ELF-1 (cell line): ENCODE measurements around the gene FAM124B.
A peak's percentile ranks its signal among the peaks of the same experiment; 100 is the strongest.

Experiments
- DNase-seq: peaks from one replicate; pipeline ENCODE4 v3.0.0-alpha.2; 2016; ENCODE audit warnings: low read depth, low spot score

The FAM124B gene

GRCh38 chr2:224401641-224402342 is at the start of gene FAM124B:
Gene FAM124B, minus strand, starts transcription at chr2:224402107. Its CDS starts 339 bp downstream, at chr2:224401768.
- DNase-seq, result peak; percentile 9

DNA sequence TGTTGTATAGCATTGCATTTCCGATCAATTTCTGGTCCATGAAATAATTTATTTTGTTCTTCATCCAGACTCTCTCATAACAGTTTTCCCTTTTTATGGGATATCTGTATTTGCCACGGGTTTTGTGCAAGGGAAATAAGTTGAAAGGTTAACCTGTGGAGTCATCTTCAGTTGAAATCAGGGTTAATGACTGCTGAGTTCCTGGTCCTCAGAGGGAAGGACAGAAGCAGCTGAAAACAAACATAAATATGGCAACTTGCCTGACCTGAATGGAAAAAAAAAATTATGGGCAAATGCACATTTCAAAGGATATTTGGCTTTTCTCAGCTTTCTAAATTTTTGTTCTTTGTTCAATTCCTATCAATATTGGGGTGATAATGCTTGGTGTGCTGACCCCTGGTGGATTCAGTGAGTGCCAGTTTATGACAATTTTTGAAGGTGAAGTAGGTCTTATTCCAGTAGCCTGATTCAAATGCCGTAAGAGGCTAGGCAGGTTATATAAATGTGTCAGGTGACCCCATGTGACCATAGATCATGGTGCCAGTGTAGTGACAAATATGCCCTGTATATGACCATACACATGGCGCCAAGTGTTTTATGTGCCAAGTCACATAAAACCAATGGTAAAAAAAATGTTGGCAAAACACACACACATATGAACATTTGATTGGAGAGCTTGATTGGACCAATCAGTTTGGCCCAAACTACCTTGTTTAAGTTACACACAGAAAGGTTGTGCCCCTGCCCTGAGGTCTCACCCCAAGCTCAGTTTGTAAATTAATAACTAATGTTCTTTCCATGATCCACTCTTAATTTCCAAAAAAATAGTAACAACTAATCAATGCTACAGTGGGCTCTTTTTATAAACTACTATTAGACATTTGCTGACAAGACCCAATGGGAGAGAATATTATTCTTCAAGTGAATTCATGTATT is 47.6 kb upstream of the FAM124B start:
- no peak for DNase-seq

DNA sequence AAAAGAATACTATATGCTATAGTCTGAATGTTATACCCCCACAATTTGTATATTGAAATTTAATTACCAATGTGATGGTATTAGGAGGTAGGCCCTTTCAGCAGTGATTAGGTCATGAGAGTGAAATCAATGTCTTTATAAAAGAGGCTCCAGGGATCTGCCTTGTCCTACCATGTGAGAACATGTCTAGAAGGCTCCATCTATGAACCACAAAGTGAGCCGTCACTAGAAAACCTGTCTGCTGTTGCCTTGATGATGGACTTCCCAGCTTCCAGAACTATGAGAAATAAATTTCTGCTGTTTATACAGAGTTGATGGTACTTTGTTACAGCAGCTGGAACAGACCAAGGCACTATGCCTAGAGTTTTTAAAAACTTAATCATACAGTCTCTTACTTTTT is 46.3 kb upstream of the FAM124B start:
- no peak for DNase-seq

DNA sequence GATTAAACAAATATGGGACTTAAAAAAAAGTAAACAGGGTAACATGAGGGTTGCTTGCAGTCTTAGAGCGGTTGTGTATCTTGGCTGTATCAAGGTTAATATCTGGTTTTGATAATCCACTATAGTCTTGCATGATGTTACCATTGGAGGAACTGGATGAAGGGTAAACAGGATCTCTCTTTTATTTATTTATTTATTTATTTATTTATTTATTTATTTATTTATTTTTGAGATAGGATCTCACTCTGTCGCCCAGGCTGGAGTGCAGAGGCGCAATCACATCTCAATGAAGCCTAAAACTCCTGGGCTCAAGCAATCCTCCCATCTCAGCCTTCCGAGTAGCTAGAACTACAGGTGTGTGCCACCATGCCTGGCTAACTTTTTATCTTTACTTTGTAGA is 42.9 kb upstream of the FAM124B start:
- DNase-seq, result no peak

DNA sequence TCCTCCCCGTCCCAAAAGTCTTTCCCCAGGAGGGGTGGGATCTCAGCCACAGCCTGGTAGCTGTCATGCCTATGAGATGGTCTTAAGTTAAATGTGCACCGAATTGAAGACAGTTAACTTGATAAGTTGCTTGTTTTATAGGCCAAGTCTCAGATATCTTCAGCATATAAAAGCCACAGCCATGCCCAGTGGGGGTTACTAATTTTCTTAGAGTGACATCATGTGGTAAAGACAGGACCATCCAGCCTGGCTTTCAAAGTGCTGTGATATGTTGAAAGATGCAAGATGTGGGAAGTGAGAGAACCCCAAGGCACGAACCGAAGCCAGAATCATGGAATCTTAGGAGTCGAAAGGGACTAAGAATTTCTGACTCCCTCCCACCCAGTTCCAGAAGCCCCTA is 42.1 kb upstream of the FAM124B start:
- no peak for DNase-seq

DNA sequence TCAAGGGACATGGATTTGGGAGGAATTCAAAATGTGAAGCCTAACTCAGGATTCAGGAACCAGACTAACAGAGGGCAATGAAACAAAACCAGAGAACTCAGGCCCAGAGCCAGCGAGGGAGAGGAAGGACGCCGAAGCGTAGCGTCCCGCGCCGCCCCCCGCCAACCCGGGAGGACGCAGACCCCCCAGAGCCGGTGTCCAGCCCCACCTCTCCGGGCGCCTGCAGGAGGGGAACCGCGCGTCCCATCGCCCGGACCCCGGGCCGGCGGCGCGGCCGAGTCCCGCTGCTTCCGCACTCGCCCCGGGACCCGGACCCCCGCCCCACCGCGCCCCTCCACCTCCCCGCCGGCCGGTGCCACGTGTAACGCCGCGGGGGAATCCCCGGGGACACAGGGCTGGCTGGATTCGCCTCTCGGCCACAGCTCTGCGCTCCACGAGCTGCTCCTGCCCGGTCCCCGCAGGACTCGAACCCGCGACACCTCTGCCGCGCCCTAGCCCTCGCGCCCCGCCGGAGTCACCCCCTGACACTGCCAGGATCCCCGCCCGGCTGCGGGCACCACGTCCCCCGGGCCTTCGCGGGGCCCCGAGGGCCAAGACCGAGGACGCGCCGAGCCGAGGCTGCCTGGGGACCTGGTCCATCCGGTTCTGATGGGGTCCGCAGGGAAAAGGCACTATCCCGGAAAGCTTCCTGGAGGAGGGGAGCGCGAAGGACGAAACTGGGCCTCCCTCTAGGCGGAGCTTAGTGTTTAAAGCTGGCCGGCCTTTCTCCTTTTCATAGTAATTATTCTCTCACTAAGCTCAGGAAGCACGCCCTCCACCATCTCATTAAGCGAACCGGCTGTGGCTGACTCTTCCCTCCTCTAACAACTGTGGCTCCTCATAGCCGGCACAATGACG is 40.4 kb upstream of the FAM124B start:
- peak; percentile 72 for DNase-seq

GRCh38 chr2:224440988-224441387 is 39.1 kb upstream of the FAM124B start:
- DNase-seq, result no peak

DNA sequence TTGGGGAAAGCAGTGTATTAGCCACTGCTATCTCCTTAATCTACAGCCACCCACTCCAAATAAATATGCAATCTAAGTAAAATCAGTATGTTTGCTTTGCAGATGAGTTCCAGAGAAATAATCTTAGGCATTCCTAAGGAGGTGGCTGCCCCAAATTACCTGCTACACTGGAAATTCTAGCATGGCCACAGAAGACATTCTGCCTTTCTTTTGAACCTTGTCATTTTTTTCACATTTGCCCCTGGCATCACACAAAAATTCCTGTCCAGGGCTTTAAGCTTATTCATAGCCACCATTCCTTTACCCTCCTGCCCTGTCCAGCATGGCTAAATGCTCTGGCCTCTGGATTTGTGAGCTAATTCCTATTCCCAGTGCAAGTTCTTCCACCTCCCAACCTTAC is 36.8 kb upstream of the FAM124B start:
- DNase-seq, result no peak

- DNase-seq, result no peak
Measured at GRCh38 chr2:224436634-224437033, 34.7 kb upstream of the FAM124B start.

DNA sequence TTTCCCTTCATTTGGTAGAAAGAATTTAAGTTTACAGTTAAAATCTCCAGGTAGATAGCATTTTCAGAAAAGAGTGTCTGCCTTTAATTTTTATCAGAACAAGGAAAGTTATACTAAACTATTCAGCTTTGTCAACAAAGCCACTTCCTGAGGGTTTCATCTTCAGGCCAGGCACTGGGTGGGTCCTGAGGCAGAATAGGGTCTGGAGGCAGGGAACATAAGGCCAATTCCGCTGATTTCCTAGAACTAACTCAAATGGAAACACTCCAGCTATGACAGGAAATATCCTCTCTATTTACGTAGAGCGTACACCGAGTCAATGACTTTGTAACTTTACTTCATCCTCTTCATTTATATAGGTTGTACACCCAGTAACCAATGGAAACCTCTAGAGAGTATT is 32.7 kb upstream of the FAM124B start:
- no peak for DNase-seq

- DNase-seq, result peak; percentile 92
Measured at GRCh38 chr2:224433442-224433841, 31.5 kb upstream of the FAM124B start.

GRCh38 chr2:224432003-224432579 is 30.2 kb upstream of the FAM124B start:
- DNase-seq, result no peak

DNA sequence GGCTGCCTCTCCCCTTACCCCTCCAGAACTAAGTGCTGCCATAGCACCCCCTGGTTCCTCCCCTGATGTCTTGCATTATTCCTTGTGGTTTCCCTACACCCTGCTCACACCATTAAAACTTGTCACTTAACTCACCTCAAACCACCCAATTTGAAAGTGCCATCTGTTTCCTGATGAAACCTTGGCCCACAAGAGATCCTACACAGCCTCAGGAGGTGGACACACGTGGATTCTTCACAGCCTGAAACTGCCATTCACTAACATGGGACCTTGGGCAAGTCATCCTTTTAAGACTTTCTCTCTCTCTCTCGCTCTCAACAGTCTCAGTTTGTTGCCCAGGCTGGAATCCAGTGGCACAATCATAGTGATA is 27.5 kb upstream of the FAM124B start:
- DNase-seq, result no peak

- DNase-seq, result no peak
Measured at GRCh38 chr2:224428787-224429440, 27.0 kb upstream of the FAM124B start.

GRCh38 chr2:224427471-224427870 is 25.6 kb upstream of the FAM124B start:
- no peak for DNase-seq

- DNase-seq, result no peak
Measured at GRCh38 chr2:224426656-224427055, 24.7 kb upstream of the FAM124B start.

DNA sequence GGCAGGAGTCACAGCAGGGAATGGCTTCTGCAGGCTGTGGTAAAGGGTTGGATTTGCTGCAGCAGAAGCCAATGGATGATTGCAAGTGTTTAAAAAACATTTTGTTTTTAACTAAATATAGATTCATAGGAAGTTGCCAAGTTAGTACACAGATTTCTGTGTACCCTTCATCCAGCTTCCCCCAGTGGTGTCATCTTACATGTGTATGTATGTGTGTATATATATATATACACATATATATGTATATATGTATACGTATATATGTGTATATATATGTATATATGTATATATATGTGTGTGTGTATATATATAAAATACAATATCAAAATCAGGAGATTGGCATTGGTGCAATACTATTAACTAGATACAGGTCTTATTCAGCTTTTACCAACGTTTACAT is 19.2 kb upstream of the FAM124B start:
- DNase-seq, result no peak

GRCh38 chr2:224417947-224418346 is 16.0 kb upstream of the FAM124B start:
- DNase-seq, result no peak

- no peak for DNase-seq
Measured at GRCh38 chr2:224417361-224417729, 15.4 kb upstream of the FAM124B start.

DNA sequence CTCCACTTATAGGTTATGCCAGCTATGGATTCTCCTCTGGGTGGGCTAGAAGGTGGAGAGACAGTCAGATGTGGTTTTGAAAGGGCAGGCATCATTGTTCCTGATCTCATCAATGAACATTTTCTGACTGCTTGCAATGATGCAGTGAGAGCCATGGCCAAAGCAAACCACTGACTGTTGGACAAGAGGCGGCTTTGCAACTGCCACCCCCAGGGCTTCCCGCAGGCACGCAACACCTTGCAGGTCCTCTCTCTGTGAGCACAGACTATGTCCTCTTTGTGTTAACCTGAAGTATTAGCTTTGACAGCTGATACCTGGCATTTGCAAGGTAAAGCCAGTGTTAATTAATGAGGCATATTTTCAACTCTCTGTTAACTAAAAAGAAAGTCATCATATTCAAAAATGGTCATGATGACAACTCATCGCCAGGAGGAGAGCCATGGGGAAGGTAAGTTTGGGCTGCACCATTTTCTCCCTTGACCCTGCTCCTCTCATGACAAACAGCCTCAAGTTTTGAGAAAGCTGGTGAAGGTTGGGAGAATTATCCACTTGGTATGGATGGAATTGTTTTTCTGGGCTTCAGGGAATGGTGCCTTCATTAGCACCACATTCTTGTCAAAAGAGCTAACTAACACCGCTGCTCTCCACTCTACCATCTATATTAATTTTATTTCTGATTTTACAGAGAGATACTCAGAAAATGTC is 14.9 kb upstream of the FAM124B start:
- peak; percentile 45 for DNase-seq
